ENCODE results near the gene JPT2.

DNA sequence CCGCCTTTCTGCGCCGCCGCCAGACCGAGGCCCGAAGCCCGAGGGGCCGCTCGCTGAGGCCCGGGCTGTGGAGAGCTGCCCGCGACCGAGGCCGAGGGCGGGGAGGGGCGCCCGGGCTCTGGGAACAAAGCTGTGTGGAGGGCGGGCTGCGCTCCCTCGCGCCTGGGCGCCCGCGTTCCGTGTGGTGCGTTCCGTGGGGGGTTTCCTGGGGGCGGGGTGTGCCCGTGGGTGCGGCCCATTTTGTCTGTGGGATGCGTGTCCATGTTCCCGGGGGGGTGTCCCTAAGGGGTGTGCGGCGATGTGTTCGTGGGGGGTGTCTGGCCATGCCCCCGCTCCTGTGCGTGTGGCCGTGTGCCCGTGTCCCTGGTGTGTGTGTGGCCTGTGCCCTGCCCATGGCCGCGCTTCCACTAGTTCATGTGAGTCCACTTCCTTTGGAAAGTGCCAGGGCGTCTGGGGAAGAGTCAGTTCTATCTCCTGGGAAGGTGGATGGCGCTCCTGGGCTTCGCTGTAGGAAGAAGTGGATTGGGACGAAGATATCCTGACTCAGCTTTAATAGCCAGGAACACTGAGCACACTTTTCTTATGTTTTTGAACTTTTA is 520 bp downstream of the JPT2 start:
- TF ChIP-seq, protein P1, sequence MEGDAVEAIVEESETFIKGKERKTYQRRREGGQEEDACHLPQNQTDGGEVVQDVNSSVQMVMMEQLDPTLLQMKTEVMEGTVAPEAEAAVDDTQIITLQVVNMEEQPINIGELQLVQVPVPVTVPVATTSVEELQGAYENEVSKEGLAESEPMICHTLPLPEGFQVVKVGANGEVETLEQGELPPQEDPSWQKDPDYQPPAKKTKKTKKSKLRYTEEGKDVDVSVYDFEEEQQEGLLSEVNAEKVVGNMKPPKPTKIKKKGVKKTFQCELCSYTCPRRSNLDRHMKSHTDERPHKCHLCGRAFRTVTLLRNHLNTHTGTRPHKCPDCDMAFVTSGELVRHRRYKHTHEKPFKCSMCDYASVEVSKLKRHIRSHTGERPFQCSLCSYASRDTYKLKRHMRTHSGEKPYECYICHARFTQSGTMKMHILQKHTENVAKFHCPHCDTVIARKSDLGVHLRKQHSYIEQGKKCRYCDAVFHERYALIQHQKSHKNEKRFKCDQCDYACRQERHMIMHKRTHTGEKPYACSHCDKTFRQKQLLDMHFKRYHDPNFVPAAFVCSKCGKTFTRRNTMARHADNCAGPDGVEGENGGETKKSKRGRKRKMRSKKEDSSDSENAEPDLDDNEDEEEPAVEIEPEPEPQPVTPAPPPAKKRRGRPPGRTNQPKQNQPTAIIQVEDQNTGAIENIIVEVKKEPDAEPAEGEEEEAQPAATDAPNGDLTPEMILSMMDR (IDR thresholded peaks at IDR 0.05), result no peak
- TF ChIP-seq ETV6 (CRISPR knock-in tag; IDR thresholded peaks at IDR 0.05), result no peak
- TF ChIP-seq, protein P2, sequence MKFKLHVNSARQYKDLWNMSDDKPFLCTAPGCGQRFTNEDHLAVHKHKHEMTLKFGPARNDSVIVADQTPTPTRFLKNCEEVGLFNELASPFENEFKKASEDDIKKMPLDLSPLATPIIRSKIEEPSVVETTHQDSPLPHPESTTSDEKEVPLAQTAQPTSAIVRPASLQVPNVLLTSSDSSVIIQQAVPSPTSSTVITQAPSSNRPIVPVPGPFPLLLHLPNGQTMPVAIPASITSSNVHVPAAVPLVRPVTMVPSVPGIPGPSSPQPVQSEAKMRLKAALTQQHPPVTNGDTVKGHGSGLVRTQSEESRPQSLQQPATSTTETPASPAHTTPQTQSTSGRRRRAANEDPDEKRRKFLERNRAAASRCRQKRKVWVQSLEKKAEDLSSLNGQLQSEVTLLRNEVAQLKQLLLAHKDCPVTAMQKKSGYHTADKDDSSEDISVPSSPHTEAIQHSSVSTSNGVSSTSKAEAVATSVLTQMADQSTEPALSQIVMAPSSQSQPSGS (CRISPR knock-in tag; IDR thresholded peaks at IDR 0.05; ENCODE audit: borderline replicate concordance, low read depth), result no peak
- no peak for TF ChIP-seq PRRX2 (CRISPR knock-in tag; IDR thresholded peaks at IDR 0.05)
- TF ChIP-seq JUN (CRISPR knock-in tag; IDR thresholded peaks at IDR 0.05), result peak; percentile 76; the same call in 1 of the 2 replicates
- TF ChIP-seq, protein P3, sequence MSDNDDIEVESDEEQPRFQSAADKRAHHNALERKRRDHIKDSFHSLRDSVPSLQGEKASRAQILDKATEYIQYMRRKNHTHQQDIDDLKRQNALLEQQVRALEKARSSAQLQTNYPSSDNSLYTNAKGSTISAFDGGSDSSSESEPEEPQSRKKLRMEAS (CRISPR knock-in tag; IDR thresholded peaks at IDR 0.05), result no peak
- TF ChIP-seq, protein P4, sequence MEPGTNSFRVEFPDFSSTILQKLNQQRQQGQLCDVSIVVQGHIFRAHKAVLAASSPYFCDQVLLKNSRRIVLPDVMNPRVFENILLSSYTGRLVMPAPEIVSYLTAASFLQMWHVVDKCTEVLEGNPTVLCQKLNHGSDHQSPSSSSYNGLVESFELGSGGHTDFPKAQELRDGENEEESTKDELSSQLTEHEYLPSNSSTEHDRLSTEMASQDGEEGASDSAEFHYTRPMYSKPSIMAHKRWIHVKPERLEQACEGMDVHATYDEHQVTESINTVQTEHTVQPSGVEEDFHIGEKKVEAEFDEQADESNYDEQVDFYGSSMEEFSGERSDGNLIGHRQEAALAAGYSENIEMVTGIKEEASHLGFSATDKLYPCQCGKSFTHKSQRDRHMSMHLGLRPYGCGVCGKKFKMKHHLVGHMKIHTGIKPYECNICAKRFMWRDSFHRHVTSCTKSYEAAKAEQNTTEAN (CRISPR knock-in tag; IDR thresholded peaks at IDR 0.05), result no peak
- TF ChIP-seq NR1H2 (CRISPR knock-in tag; IDR thresholded peaks at IDR 0.05), result no peak
- no peak for TF ChIP-seq ELF4 (CRISPR knock-in tag; IDR thresholded peaks at IDR 0.05; ENCODE audit: low read depth)
- TF ChIP-seq, protein P5, sequence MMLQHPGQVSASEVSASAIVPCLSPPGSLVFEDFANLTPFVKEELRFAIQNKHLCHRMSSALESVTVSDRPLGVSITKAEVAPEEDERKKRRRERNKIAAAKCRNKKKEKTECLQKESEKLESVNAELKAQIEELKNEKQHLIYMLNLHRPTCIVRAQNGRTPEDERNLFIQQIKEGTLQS (CRISPR knock-in tag; conservative IDR thresholded peaks at IDR 0.05), result no peak
- no peak for TF ChIP-seq MXD4 (CRISPR knock-in tag; IDR thresholded peaks at IDR 0.05; ENCODE audit: borderline replicate concordance)
- no peak for TF ChIP-seq CREB1 (CRISPR knock-in tag; IDR thresholded peaks at IDR 0.05)

Data from WTC11 (cell line).